Putamen (tissue), 1 donor: ENCODE measurements around the gene TDRD10.

Experiments used
- DNase-seq: peaks from one replicate; pipeline ENCODE4 v3.0.0-alpha.2; 2016; ENCODE audit warnings: low spot score

Gene TDRD10

GRCh38 chr1:154578058-154578418 is 76.0 kb downstream of the TDRD10 start:
- no peak for DNase-seq

DNA sequence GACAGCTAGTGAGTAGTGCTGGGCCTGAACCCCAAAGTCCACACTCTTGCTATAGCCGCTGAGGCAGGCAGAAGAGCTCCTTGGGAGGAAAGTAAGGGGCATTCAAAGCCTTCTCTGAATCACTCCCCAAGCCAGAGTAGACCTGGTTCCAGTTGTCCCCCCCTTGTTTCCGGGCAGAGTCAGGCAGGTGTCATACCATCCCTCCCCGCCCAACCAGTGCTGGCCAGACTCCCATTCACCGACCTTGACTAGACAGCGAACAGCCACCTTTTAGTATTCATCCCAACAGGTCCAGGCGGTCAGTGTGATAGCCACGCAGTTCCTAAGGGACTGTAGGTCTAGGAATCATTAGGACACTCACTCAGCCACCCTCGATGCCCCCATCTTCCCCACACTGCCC is 77.4 kb downstream of the TDRD10 start:
- DNase-seq, result no peak

DNA sequence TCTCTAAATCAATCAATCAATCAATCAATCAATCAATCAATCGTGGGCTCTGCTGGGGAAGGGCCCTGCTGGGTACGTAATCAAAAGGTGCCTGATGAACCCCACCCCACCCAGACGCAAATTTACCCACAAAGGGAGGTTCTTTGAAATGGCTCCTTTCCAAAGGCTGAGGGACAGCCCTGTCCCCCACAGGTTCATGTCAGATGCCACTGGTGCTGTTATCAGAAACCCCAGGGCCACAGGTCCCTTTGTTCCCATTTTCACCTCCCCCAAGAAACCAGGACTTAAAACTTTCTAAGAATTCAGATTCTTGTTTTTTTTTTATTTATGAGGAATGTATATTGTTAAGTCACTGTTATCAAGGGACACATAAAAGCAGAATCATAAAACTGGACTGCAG is 79.7 kb downstream of the TDRD10 start:
- DNase-seq, result no peak

GRCh38 chr1:154582885-154583284 is 80.9 kb downstream of the TDRD10 start:
- DNase-seq, result no peak

- no peak for DNase-seq
Measured at GRCh38 chr1:154583773-154584172, 81.8 kb downstream of the TDRD10 start.

- DNase-seq, result no peak
Measured at GRCh38 chr1:154584267-154584994, 82.4 kb downstream of the TDRD10 start.

GRCh38 chr1:154586231-154586630 is 84.2 kb downstream of the TDRD10 start:
- no peak for DNase-seq

GRCh38 chr1:154586641-154587040 is 84.6 kb downstream of the TDRD10 start:
- DNase-seq, result no peak

DNA sequence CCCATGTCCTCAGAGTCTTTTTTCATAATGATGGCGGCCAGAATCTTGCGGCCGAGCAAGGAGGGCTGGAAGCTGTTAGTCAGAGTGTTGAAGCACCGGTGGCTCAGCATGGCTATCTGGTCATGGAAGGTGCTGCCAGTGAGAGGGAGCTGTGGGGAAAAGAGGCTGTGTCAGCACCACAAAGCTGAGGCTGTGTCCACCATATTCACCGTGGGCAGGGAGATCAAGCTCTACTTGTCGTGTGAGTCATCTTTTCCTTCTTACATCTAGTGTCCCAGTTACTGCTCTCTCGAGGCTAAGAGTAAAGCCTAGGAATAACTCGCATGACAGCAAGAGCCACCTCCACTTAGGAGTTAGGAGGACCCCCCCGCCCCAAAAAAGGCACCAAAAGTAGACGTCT is 87.8 kb downstream of the TDRD10 start:
- DNase-seq, result no peak

DNA sequence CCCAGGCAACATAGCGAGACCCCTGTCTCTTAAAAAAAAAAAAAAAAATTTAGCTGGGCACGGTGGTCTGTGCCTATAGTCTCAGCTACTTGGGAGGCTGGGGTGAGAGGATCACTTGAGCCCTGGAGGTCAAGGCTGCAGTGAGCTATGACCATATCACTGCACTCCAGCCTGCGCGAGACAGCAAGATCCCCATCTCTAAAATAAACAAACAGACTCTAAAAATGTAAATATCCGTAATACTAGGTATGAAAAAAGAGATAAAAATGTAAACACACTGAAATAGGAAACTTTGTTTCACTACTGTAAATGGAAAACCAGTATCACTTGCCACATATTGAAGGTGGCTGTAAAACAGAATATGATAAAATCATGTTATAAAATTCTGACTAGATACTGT is 88.7 kb downstream of the TDRD10 start:
- no peak for DNase-seq

GRCh38 chr1:154591206-154591605 is 89.2 kb downstream of the TDRD10 start:
- DNase-seq, result no peak

GRCh38 chr1:154593390-154593789 is 91.4 kb downstream of the TDRD10 start:
- DNase-seq, result no peak

- no peak for DNase-seq
Measured at GRCh38 chr1:154594811-154595210, 92.8 kb downstream of the TDRD10 start.

GRCh38 chr1:154595621-154596020 is 93.6 kb downstream of the TDRD10 start:
- no peak for DNase-seq
